HG03342 (cell line): ENCODE results near the gene BBS10.
"Not testable (repeated sequence)": the region's sequence is repeated elsewhere in the genome, so short reads cannot be mapped to it uniquely, and the experiment has no call there.

Experiments used
- ATAC-seq: cut with Tn5 transposase; IDR thresholded peaks from one replicate; pipeline ENCODE4 v1.9.1; 2021; ENCODE audit warnings: mild to moderate bottlenecking, moderate library complexity; ENCODE audit not compliant: unreplicated experiment

The BBS10 gene

GRCh38 chr12:76332606-76333005 lies 15.6 kb downstream of the BBS10 start:
- no peak for ATAC-seq

GRCh38 chr12:76329606-76330005 lies 18.6 kb downstream of the BBS10 start:
- no peak for ATAC-seq

- ATAC-seq = no peak
Measured at GRCh38 chr12:76329159-76329558, 19.1 kb downstream of the BBS10 start.

- not testable (repeated sequence) for ATAC-seq
Measured at GRCh38 chr12:76319595-76320319, 28.5 kb downstream of the BBS10 start.

GRCh38 chr12:76318773-76319594 lies 29.2 kb downstream of the BBS10 start:
- no peak for ATAC-seq

- no peak for ATAC-seq
Measured at GRCh38 chr12:76317976-76318375, 30.2 kb downstream of the BBS10 start.

GRCh38 chr12:76316468-76316867 lies 31.7 kb downstream of the BBS10 start:
- ATAC-seq = no peak

GRCh38 chr12:76313299-76313698 lies 34.9 kb downstream of the BBS10 start:
- no peak for ATAC-seq

GRCh38 chr12:76312315-76312714 lies 35.9 kb downstream of the BBS10 start:
- no peak for ATAC-seq

- no peak for ATAC-seq
Measured at GRCh38 chr12:76311796-76312195, 36.4 kb downstream of the BBS10 start.

- ATAC-seq = no peak
Measured at GRCh38 chr12:76310110-76310509, 38.1 kb downstream of the BBS10 start.

- ATAC-seq = no peak
Measured at GRCh38 chr12:76308866-76309265, 39.3 kb downstream of the BBS10 start.

- ATAC-seq = no peak
Measured at GRCh38 chr12:76307083-76307482, 41.1 kb downstream of the BBS10 start.

- ATAC-seq = no peak
Measured at GRCh38 chr12:76303989-76304460, 44.2 kb downstream of the BBS10 start.

- no peak for ATAC-seq
Measured at GRCh38 chr12:76303365-76303764, 44.9 kb downstream of the BBS10 start.

GRCh38 chr12:76300297-76300665 lies 47.9 kb downstream of the BBS10 start:
- ATAC-seq = no peak

- no peak for ATAC-seq
Measured at GRCh38 chr12:76299536-76300296, 48.5 kb downstream of the BBS10 start.
